Measurements from ENCODE around the gene CCDC136. TPM values are rescaled to one million over a fixed set of nuclear protein-coding genes. Genes with fewer than 3 reads are reported as not detected.

The CCDC136 gene
- polyA plus RNA-seq, 1 donor (not counting 4 experiments of a cell fraction or from before 2014, with no cell fraction given), result 1.6 TPM

GRCh38 chr7:128815289-128815942, 23.6 kb downstream of the CCDC136 start:
- TF ChIP-seq CTCF (optimal IDR thresholded peaks at IDR 0.05 in 1 of 3, IDR thresholded peaks at IDR 0.05 in 1 of 3, conservative IDR thresholded peaks at IDR 0.05 in 1 of 3; ENCODE audit: extremely low read depth in 1 of 3, insufficient read depth in 2 of 3, low read length in 3 of 3), result no peak
- TF ChIP-seq EZH2 (IDR thresholded peaks at IDR 0.05; ENCODE audit: low read length), result no peak
- peaks cover 15% of the 10 kb centered on the region for H3K27me3 ChIP-seq (ENCODE audit: control insufficient read depth, extremely low read depth, insufficient read depth, low read length)
- no peak overlapping the region for H3K27ac ChIP-seq (ENCODE audit: control insufficient read depth, insufficient read depth, low read length)
- no peak overlapping the region for H3K4me2 ChIP-seq (ENCODE audit: control insufficient read depth, extremely low read depth, insufficient read depth, low read depth, low read length)
- H3K9ac ChIP-seq (ENCODE audit: control insufficient read depth, extremely low read depth, insufficient read depth, low read length), result no peak overlapping the region
- H3K9me1 ChIP-seq (ENCODE audit: control insufficient read depth, extremely low read depth, insufficient read depth, low read length), result no peaks in the 10 kb centered on the region
- no peak overlapping the region for H2AFZ ChIP-seq (ENCODE audit: control insufficient read depth, low read length)
- H3K4me1 ChIP-seq (ENCODE audit: control insufficient read depth, extremely low read depth, insufficient read depth, low read length), result no peaks in the 10 kb centered on the region
- no peaks in the 10 kb centered on the region for H3K79me2 ChIP-seq (ENCODE audit: control insufficient read depth, insufficient read depth, low read length)
- FAIRE-seq, result no peak
- H3K4me3 ChIP-seq (ENCODE audit: control insufficient read depth in 2 of 3, extremely low read depth in 1 of 3, insufficient read depth in 2 of 3, low read depth in 1 of 3, low read length in 3 of 3), result no peak overlapping the region
- no peaks in the 10 kb centered on the region for H4K20me1 ChIP-seq (ENCODE audit: control insufficient read depth, extremely low read depth, insufficient read depth, low read length)
- dilution Hi-C loops (cut with MboI; ENCODE audit: extremely low pct_ligation_motif_present, low sequenced_read_pairs), result no loop called here
- H3K36me3 ChIP-seq (ENCODE audit: control insufficient read depth in 2 of 2, extremely low read depth in 1 of 2, insufficient read depth in 2 of 2, low read length in 2 of 2), result no peaks in the 10 kb centered on the region
- no peaks in the 10 kb centered on the region for H3K9me3 ChIP-seq (ENCODE audit: control insufficient read depth, low read depth, low read length)
- no peak for DNase-seq (ENCODE audit: low read depth, low spot score)

GRCh38 chr7:128818694-128819093, 26.9 kb downstream of the CCDC136 start:
- Histone ChIP-seq H3K9ac (ENCODE audit: control insufficient read depth, extremely low read depth, insufficient read depth, low read length) (no peak overlapping the region), H3K9me1 (ENCODE audit: control insufficient read depth, extremely low read depth, insufficient read depth, low read length) (no peaks in the 10 kb centered on the region), H3K27ac (ENCODE audit: control insufficient read depth, insufficient read depth, low read length) (no peak overlapping the region), H3K9me3 (ENCODE audit: control insufficient read depth, low read depth, low read length) (no peaks in the 10 kb centered on the region), H3K36me3 (ENCODE audit: control insufficient read depth in 2 of 2, extremely low read depth in 1 of 2, insufficient read depth in 2 of 2, low read length in 2 of 2) (no peaks in the 10 kb centered on the region), H4K20me1 (ENCODE audit: control insufficient read depth, extremely low read depth, insufficient read depth, low read length) (no peaks in the 10 kb centered on the region), H2AFZ (ENCODE audit: control insufficient read depth, low read length) (no peak overlapping the region), H3K79me2 (ENCODE audit: control insufficient read depth, insufficient read depth, low read length) (no peaks in the 10 kb centered on the region), H3K4me3 (ENCODE audit: control insufficient read depth in 2 of 3, extremely low read depth in 1 of 3, insufficient read depth in 2 of 3, low read depth in 1 of 3, low read length in 3 of 3) (no peak overlapping the region), H3K4me2 (ENCODE audit: control insufficient read depth, extremely low read depth, insufficient read depth, low read depth, low read length) (no peak overlapping the region), H3K4me1 (ENCODE audit: control insufficient read depth, extremely low read depth, insufficient read depth, low read length) (no peaks in the 10 kb centered on the region), H3K27me3 (ENCODE audit: control insufficient read depth, extremely low read depth, insufficient read depth, low read length) (peaks cover 25% of the 10 kb centered on the region)
- dilution Hi-C loops (cut with MboI; ENCODE audit: extremely low pct_ligation_motif_present, low sequenced_read_pairs), result no loop called here
- no peak for TF ChIP-seq CTCF (optimal IDR thresholded peaks at IDR 0.05 in 1 of 3, IDR thresholded peaks at IDR 0.05 in 1 of 3, conservative IDR thresholded peaks at IDR 0.05 in 1 of 3; ENCODE audit: extremely low read depth in 1 of 3, insufficient read depth in 2 of 3, low read length in 3 of 3)
- TF ChIP-seq EZH2 (IDR thresholded peaks at IDR 0.05; ENCODE audit: low read length), result no peak
- FAIRE-seq (no peak), DNase-seq (ENCODE audit: low read depth, low spot score) (no peak)

Data from keratinocyte (primary cell).